Measurements from ENCODE around the gene SAMD11. TPM values are rescaled to one million over a fixed set of nuclear protein-coding genes. Genes with fewer than 3 reads are reported as not detected.
"Not testable (repeated sequence)": the region's sequence is repeated elsewhere in the genome, so short reads cannot be mapped to it uniquely, and the experiment has no call there.

The SAMD11 gene
- total RNA-seq, 2 experiments from 2014 or later = 0.06 TPM; not detected in 1

- H2AFZ ChIP-seq (ENCODE audit: low read length) = no peak overlapping the region
- H3K27ac ChIP-seq (ENCODE audit: low read depth, low read length, poor library complexity, severe bottlenecking) = no peak overlapping the region
- H3K79me2 ChIP-seq (ENCODE audit: insufficient read depth, low read depth, low read length) = no peaks in the 10 kb centered on the region
- TF ChIP-seq CTCF (conservative IDR thresholded peaks at IDR 0.05; ENCODE audit: low read length) = no peak
- TF ChIP-seq EZH2phosphoT487 (IDR thresholded peaks at IDR 0.05; ENCODE audit: borderline replicate concordance, low read depth, low read length) = no peak
- no peaks in the 10 kb centered on the region for H3K9me3 ChIP-seq (ENCODE audit: low read length)
- no peaks in the 10 kb centered on the region for H3K9me2 ChIP-seq (ENCODE audit: insufficient read depth, low read length)
- POLR2A ChIA-PET = no interaction called here
- CTCF ChIA-PET (ENCODE audit: unreplicated experiment) = no interaction called here
- no peaks in the 10 kb centered on the region for H3K4me1 ChIP-seq (ENCODE audit: insufficient read depth, low read length, poor library complexity, severe bottlenecking)
- H3K4me2 ChIP-seq (ENCODE audit: low read length) = no peak overlapping the region
- H3K36me3 ChIP-seq (ENCODE audit: insufficient read depth, low read length) = no peaks in the 10 kb centered on the region
- BruUV-seq (replicated peaks) = no TSS peak
- no peak for DNase-seq (ENCODE audit: low spot score)
- no peak overlapping the region for H3K4me3 ChIP-seq (ENCODE audit: low read depth, low read length, poor library complexity, severe bottlenecking)
- no peaks in the 10 kb centered on the region for H4K20me1 ChIP-seq (ENCODE audit: insufficient read depth, low read length)
- intact Hi-C loops (cut with micrococcal nuclease; ENCODE audit: unreplicated experiment) = no loop called here
Measured at GRCh38 chr1:886311-886710, 37.4 kb upstream of the SAMD11 start.

DNA sequence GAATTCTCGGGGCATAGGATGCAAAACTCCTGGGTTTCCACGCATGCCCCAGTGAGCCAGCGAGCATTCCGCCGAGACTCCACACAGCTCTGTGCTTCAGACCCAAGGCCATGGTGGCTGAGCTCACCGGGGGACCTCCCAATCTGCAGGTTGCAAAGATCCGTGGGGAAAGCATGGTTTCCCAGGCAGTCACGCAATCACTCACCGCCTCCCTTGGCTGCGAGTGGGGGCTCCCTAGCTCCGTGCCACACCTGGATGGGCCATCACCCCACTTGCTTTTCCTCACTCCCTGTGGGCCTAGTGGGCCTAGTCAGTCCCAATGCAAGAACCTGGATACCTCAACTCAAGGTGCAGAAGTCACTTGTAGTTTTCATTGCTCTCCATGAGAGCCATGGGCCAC lies 37.0 kb upstream of the SAMD11 start:
- Histone ChIP-seq H4K20me1 (ENCODE audit: insufficient read depth, low read length) (no peaks in the 10 kb centered on the region), H3K4me3 (ENCODE audit: low read depth, low read length, poor library complexity, severe bottlenecking) (no peak overlapping the region), H2AFZ (ENCODE audit: low read length) (no peak overlapping the region), H3K27ac (ENCODE audit: low read depth, low read length, poor library complexity, severe bottlenecking) (no peak overlapping the region), H3K9me2 (ENCODE audit: insufficient read depth, low read length) (no peaks in the 10 kb centered on the region), H3K79me2 (ENCODE audit: insufficient read depth, low read depth, low read length) (no peaks in the 10 kb centered on the region), H3K9me3 (ENCODE audit: low read length) (no peaks in the 10 kb centered on the region), H3K4me2 (ENCODE audit: low read length) (no peak overlapping the region), H3K36me3 (ENCODE audit: insufficient read depth, low read length) (no peaks in the 10 kb centered on the region), H3K4me1 (ENCODE audit: insufficient read depth, low read length, poor library complexity, severe bottlenecking) (no peaks in the 10 kb centered on the region)
- ChIA-PET POLR2A (no interaction called here), CTCF (ENCODE audit: unreplicated experiment) (no interaction called here)
- DNase-seq (ENCODE audit: low spot score) = no peak
- intact Hi-C loops (cut with micrococcal nuclease; ENCODE audit: unreplicated experiment) = no loop called here
- no TSS peak for BruUV-seq (replicated peaks)
- TF ChIP-seq CTCF (conservative IDR thresholded peaks at IDR 0.05; ENCODE audit: low read length) = no peak
- no peak for TF ChIP-seq EZH2phosphoT487 (IDR thresholded peaks at IDR 0.05; ENCODE audit: borderline replicate concordance, low read depth, low read length)

DNA sequence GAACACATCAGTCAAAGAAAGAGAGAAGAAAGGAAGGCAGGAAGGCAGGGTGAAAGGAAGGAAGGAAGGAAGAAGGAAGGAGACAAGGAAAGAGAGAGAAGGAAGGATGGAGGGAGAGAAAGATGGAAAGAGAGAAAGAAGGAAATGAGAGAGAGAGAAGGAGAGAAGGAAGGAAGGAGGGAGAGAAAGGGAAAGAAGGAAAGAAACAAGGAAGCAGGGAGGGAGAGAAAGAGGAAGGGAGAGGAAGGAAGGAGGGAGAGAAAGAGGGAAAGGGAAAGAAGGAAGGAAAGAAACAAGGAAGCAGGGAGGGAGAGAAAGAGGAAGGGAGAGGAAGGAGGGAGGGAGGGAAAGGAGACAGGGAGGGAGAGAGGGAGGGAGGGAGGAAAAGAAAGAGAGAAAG lies 35.4 kb upstream of the SAMD11 start:
- DNase-seq (ENCODE audit: low spot score) = no peak
- TF ChIP-seq CTCF (conservative IDR thresholded peaks at IDR 0.05; ENCODE audit: low read length) (no peak), EZH2phosphoT487 (IDR thresholded peaks at IDR 0.05; ENCODE audit: borderline replicate concordance, low read depth, low read length) (no peak)
- ChIA-PET POLR2A (no interaction called here), CTCF (ENCODE audit: unreplicated experiment) (no interaction called here)
- no peak overlapping the region for H3K4me2 ChIP-seq (ENCODE audit: low read length)
- H3K79me2 ChIP-seq (ENCODE audit: insufficient read depth, low read depth, low read length) = no peaks in the 10 kb centered on the region
- H3K4me1 ChIP-seq (ENCODE audit: insufficient read depth, low read length, poor library complexity, severe bottlenecking) = no peaks in the 10 kb centered on the region
- H4K20me1 ChIP-seq (ENCODE audit: insufficient read depth, low read length) = no peaks in the 10 kb centered on the region
- H3K36me3 ChIP-seq (ENCODE audit: insufficient read depth, low read length) = no peaks in the 10 kb centered on the region
- no peak overlapping the region for H2AFZ ChIP-seq (ENCODE audit: low read length)
- BruUV-seq (replicated peaks) = no TSS peak
- no peaks in the 10 kb centered on the region for H3K9me2 ChIP-seq (ENCODE audit: insufficient read depth, low read length)
- no peak overlapping the region for H3K4me3 ChIP-seq (ENCODE audit: low read depth, low read length, poor library complexity, severe bottlenecking)
- no peak overlapping the region for H3K27ac ChIP-seq (ENCODE audit: low read depth, low read length, poor library complexity, severe bottlenecking)
- no peaks in the 10 kb centered on the region for H3K9me3 ChIP-seq (ENCODE audit: low read length)
- intact Hi-C loops (cut with micrococcal nuclease; ENCODE audit: unreplicated experiment) = no loop called here

GRCh38 chr1:889774-890173 lies 33.9 kb upstream of the SAMD11 start:
- H3K4me2 ChIP-seq (ENCODE audit: low read length); BruUV-seq (replicated peaks); H3K9me3 ChIP-seq (ENCODE audit: low read length); H3K4me3 ChIP-seq (ENCODE audit: low read depth, low read length, poor library complexity, severe bottlenecking); POLR2A ChIA-PET; intact Hi-C loops (cut with micrococcal nuclease; ENCODE audit: unreplicated experiment); CTCF ChIA-PET (ENCODE audit: unreplicated experiment); DNase-seq (ENCODE audit: low spot score); H3K79me2 ChIP-seq (ENCODE audit: insufficient read depth, low read depth, low read length); H2AFZ ChIP-seq (ENCODE audit: low read length); H3K27ac ChIP-seq (ENCODE audit: low read depth, low read length, poor library complexity, severe bottlenecking); H3K36me3 ChIP-seq (ENCODE audit: insufficient read depth, low read length); H4K20me1 ChIP-seq (ENCODE audit: insufficient read depth, low read length); H3K9me2 ChIP-seq (ENCODE audit: insufficient read depth, low read length); H3K4me1 ChIP-seq (ENCODE audit: insufficient read depth, low read length, poor library complexity, severe bottlenecking): not testable (repeated sequence)

DNA sequence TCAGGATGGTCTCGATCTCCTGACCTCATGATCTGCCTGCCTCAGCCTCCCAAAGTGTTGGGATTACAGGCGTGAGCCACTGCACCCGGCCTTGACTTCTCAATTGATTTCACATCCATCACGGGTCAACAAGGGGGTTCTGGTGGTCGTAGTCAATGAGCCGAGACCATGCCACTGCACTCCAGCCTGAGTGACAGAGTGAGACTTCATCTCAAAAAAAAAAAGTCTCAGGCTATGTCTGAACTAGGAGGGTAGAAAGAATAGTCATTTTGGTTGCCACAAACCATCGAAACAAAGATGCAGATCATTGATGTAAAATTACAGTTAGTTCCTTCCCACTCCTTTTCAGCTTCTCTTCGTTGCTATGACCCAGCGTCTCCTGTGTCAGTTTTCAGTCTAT lies 33.5 kb upstream of the SAMD11 start:
- DNase-seq (ENCODE audit: low spot score) = not testable (repeated sequence)

More for the DNA sequence above, 33.5 kb upstream of the SAMD11 start:
- H3K36me3 ChIP-seq (ENCODE audit: insufficient read depth, low read length); H2AFZ ChIP-seq (ENCODE audit: low read length); H4K20me1 ChIP-seq (ENCODE audit: insufficient read depth, low read length); H3K4me3 ChIP-seq (ENCODE audit: low read depth, low read length, poor library complexity, severe bottlenecking); H3K27ac ChIP-seq (ENCODE audit: low read depth, low read length, poor library complexity, severe bottlenecking); H3K9me3 ChIP-seq (ENCODE audit: low read length); BruUV-seq (replicated peaks); H3K9me2 ChIP-seq (ENCODE audit: insufficient read depth, low read length); intact Hi-C loops (cut with micrococcal nuclease; ENCODE audit: unreplicated experiment); H3K4me1 ChIP-seq (ENCODE audit: insufficient read depth, low read length, poor library complexity, severe bottlenecking); H3K4me2 ChIP-seq (ENCODE audit: low read length); H3K79me2 ChIP-seq (ENCODE audit: insufficient read depth, low read depth, low read length); CTCF ChIA-PET (ENCODE audit: unreplicated experiment); POLR2A ChIA-PET: not testable (repeated sequence)

All from OCI-LY7 (cell line).